GM12874 (cell line): ENCODE results near the gene AIRE.

Experiments used
- CTCF ChIP-seq: IDR thresholded peaks from 2 replicates; pipeline ENCODE4 v1.5.1; 2011; ENCODE audit warnings: low read depth, mild to moderate bottlenecking, control low read depth, low read length, moderate library complexity; ENCODE audit not compliant: insufficient read depth

The AIRE gene

GRCh38 chr21:44288251-44289110 lies 2.8 kb downstream of the AIRE start:
- no peak for TF ChIP-seq CTCF

- TF ChIP-seq CTCF = no peak
Observed at GRCh38 chr21:44289381-44290010, 3.8 kb downstream of the AIRE start.

GRCh38 chr21:44290327-44291077 lies 4.8 kb downstream of the AIRE start:
- no peak for TF ChIP-seq CTCF

- no peak for TF ChIP-seq CTCF
Observed at GRCh38 chr21:44291078-44291935, 5.6 kb downstream of the AIRE start.

- no peak for TF ChIP-seq CTCF
Observed at GRCh38 chr21:44291936-44292811, 6.5 kb downstream of the AIRE start.

GRCh38 chr21:44292812-44293195 lies 7.1 kb downstream of the AIRE start:
- TF ChIP-seq CTCF = no peak
